Brain microvascular endothelial cell (primary cell): ENCODE data around the gene USP36.

Experiments used
- DNase-seq: peaks from one replicate; pipeline ENCODE4 v3.0.0-alpha.2; 2020
- H3K27ac ChIP-seq: fragments of 250-450 bp; sonication (Bioruptor Pico); 2 replicates; pipeline ENCODE4 v1.5.1; 2020; ENCODE audit warnings: mild to moderate bottlenecking, moderate library complexity
- H3K27me3 ChIP-seq: fragments of 250-450 bp; sonication (Bioruptor Pico); replicated peaks from 2 replicates; pipeline ENCODE4 v1.5.1; 2020; ENCODE audit warnings: mild to moderate bottlenecking
- H3K36me3 ChIP-seq: fragments of 250-450 bp; sonication (Bioruptor Pico); replicated peaks from 2 replicates; pipeline ENCODE4 v1.5.1; 2020; ENCODE audit warnings: mild to moderate bottlenecking
- H3K4me3 ChIP-seq: 2 replicates; pipeline ENCODE4 v1.5.1; 2011; ENCODE audit warnings: low read depth, mild to moderate bottlenecking, control low read depth, low read length, moderate library complexity
- CTCF ChIP-seq: IDR thresholded peaks from 2 replicates; pipeline ENCODE4 v1.5.1; 2011; ENCODE audit warnings: low read depth, mild to moderate bottlenecking, moderate library complexity, low read length, control low read depth, inconsistent platforms; ENCODE audit errors: missing control alignments
- in situ Hi-C: cut with HindIII; loops from 2 replicates; pipeline ENCODE4 v1.10.0; 2017; ENCODE audit warnings: low sequenced_read_pairs, low pct_ligation_motif_present

The USP36 gene

GRCh38 chr17:78815696-78816095 is 24.9 kb downstream of the USP36 start:
- H3K27me3 ChIP-seq, result no peaks in the 10 kb centered on the region
- H3K4me3 ChIP-seq, result no peak overlapping the region
- no peak overlapping the region for H3K27ac ChIP-seq
- H3K36me3 ChIP-seq, result peaks cover 79% of the 10 kb centered on the region
- TF ChIP-seq CTCF, result no peak
- in situ Hi-C loops, result no loop called here
- DNase-seq, result no peak

- no peak for TF ChIP-seq CTCF
- no peaks in the 10 kb centered on the region for H3K27me3 ChIP-seq
- no peak for DNase-seq
- no peak overlapping the region for H3K27ac ChIP-seq
- in situ Hi-C loops, result no loop called here
- no peak overlapping the region for H3K4me3 ChIP-seq
- peaks cover 63% of the 10 kb centered on the region for H3K36me3 ChIP-seq
Observed at GRCh38 chr17:78812855-78813254, 27.8 kb downstream of the USP36 start.

- no peak for DNase-seq
- Histone ChIP-seq H3K36me3 (peaks cover 68% of the 10 kb centered on the region), H3K27me3 (no peaks in the 10 kb centered on the region), H3K4me3 (no peak overlapping the region), H3K27ac (no peak overlapping the region)
- TF ChIP-seq CTCF, result no peak
- in situ Hi-C loops, result no loop called here
Observed at GRCh38 chr17:78808163-78808562, 32.5 kb downstream of the USP36 start.

- in situ Hi-C loops, result no loop called here
- no peaks in the 10 kb centered on the region for H3K27me3 ChIP-seq
- DNase-seq, result no peak
- H3K4me3 ChIP-seq, result no peak overlapping the region
- TF ChIP-seq CTCF, result peak; percentile 13
- peaks cover 60% of the 10 kb centered on the region for H3K36me3 ChIP-seq
- no peak overlapping the region for H3K27ac ChIP-seq
Observed at GRCh38 chr17:78806451-78806850, 34.2 kb downstream of the USP36 start.

- DNase-seq, result no peak
- Histone ChIP-seq H3K27me3 (no peaks in the 10 kb centered on the region), H3K4me3 (no peak overlapping the region), H3K27ac (no peak overlapping the region), H3K36me3 (peaks cover 51% of the 10 kb centered on the region)
- in situ Hi-C loops, result no loop called here
- no peak for TF ChIP-seq CTCF
Observed at GRCh38 chr17:78805301-78805700, 35.3 kb downstream of the USP36 start.

- Histone ChIP-seq H3K27ac (no peak overlapping the region), H3K27me3 (no peaks in the 10 kb centered on the region), H3K36me3 (peaks cover 49% of the 10 kb centered on the region), H3K4me3 (no peak overlapping the region)
- no peak for DNase-seq
- in situ Hi-C loops, result no loop called here
- TF ChIP-seq CTCF, result no peak
Observed at GRCh38 chr17:78804777-78805176, 35.8 kb downstream of the USP36 start.
